Testis (tissue), 3 donors: ENCODE data around the gene JMJD8. TPM values are rescaled to one million over a fixed set of nuclear protein-coding genes. Genes with fewer than 3 reads are reported as not detected.

ENCODE experiments used
- DNase-seq: peaks from one replicate; pipeline ENCODE4 v3.0.0-alpha.2; 2019
- H3K27ac ChIP-seq, 2 donors: fragments of 200-600 bp; sonication (generic); one replicate each; pipeline ENCODE4 v1.5.1; 2019
- H3K27me3 ChIP-seq: fragments of 200-600 bp; sonication (generic); one replicate; pipeline ENCODE4 v1.5.1; 2019
- H3K36me3 ChIP-seq: fragments of 200-600 bp; sonication (generic); one replicate; pipeline ENCODE4 v1.5.1; 2017; ENCODE audit warnings: low read depth; ENCODE audit errors: missing control alignments
- H3K4me1 ChIP-seq: fragments of 200-600 bp; sonication (generic); one replicate; pipeline ENCODE4 v1.5.1; 2019
- H3K4me3 ChIP-seq, 2 donors: fragments of 200-600 bp; sonication (generic); one replicate each; pipeline ENCODE4 v1.5.1; 2017 to 2019
- H3K9me3 ChIP-seq: fragments of 200-600 bp; sonication (generic); one replicate; pipeline ENCODE4 v1.5.1; 2017
- POLR2A ChIP-seq: fragments of 450-650 bp; IDR thresholded peaks from one replicate; pipeline ENCODE4 v1.6.1; 2017; ENCODE audit warnings: antibody characterized with exemption, mild to moderate bottlenecking, moderate library complexity
- WGBS, 2 donors: methylation state at CpG; one replicate each; pipeline ENCODE4 v1.1.5; 2018; 5-methylcytosine and 5-hydroxymethylcytosine counted together
- intact Hi-C: fragments of 100-400 bp; cut with DNase I; formaldehyde crosslinking; loops from one replicate; pipeline ENCODE4 v1.15.1; 2023; ENCODE audit warnings: low total_unique reads
- polyA plus RNA-seq: library from polyadenylated mRNA; stranded (reverse); fragments of 350-450 nt; fragmentation: Illumina TruSeq; extraction: RNeasy Lipid Tissue Mini Kit (QIAGEN cat#74804); gene quantifications from one replicate; pipeline ENCODE4 v1.2.3, GENCODE V29; 2014; ENCODE audit warnings: low read depth, low replicate concordance; ENCODE audit not compliant: insufficient read depth
- total RNA-seq, 2 donors: library from RNA; depleted of rRNA; stranded (reverse); fragments of >200 nt; gene quantifications; one replicate each; pipeline ENCODE4 v1.2.3, GENCODE V29; 2016
- TF ChIP-seq, protein P1 (sequence below), 3 experiments: fragments of 450-650 bp in 2 of 3; fragments of 200-600 bp in 1 of 3; sonication (generic) in 1 of 3; IDR thresholded peaks; one replicate each; pipeline ENCODE4 v1.5.1; 2016 to 2019; ENCODE audit warnings: antibody characterized with exemption in 3 of 3, mild to moderate bottlenecking in 2 of 3, moderate library complexity in 1 of 3

JMJD8 gene
- total and polyA plus RNA-seq, 3 donors from 2014 or later: 84.2 to 101 (median 95.5) TPM

- no peaks in the 10 kb centered on the region for H3K27me3 ChIP-seq
These were observed 43.3 kb upstream of the JMJD8 start for GRCh38 chr16:727291-727977.

DNA sequence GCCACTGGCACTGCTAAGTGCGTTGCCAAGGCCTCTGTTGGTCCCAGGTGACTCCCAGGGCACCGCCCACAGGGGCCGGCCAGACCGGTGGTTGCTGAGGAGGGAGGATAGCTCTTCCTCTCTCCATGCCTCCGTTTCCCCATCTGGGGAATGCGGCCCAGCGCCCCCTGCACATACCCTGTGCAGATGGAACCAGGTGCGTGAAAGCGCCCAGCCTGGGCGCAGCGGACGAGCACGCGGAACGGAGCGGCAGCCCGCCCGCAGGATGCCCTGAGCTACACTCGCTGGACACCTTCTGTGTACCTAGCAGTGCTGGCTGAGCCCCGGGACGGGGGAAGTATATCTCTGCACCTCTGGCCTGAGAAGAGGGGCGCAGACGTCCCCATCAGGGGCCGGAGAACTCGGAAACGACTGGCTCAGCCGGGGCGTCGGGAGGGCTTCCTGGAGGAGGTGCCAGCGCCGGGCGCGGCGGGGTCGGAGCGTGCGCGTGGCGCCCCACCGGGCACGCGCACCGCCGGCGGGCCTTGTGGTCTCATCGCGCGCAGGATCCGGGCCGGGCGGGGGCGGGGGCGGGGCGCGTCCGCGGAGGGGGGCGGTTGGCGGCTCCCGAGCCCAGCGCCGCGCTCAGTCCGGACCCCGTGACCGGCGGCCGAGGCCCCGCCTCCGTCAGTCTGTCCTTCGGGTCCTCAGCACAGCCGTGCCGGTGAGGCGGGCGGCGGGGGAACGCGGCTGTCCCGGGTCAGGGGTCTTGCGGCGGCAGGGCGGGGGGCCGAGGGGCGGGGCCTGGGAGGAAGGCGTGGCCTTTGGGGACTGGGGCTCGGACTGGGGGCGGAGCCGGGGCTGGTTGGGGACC is 42.5 kb upstream of the JMJD8 start, which contains the start of the genes CCDC78 and HAGHL:
Gene CCDC78 (minus strand): TSS at position 6 of the 853 bp plus-strand sequence. CDS start 76 bp downstream, outside the sequence.
Gene HAGHL (plus strand): TSS at position 669 of the 853 bp plus-strand sequence. CDS start 404 bp downstream, outside the sequence.
- H3K4me1 ChIP-seq: peaks cover 19% of the 10 kb centered on the region
- WGBS, 2 donors: 0 to 3% methylated on average over 2 to 49 of the region's 88 CpGs
- no peaks in the 10 kb centered on the region for H3K9me3 ChIP-seq
- intact Hi-C loops: no loop called here
- no peaks in the 10 kb centered on the region for H3K36me3 ChIP-seq
- peak within 1 kb of the TSS; percentile 43 to 58 for H3K4me3 ChIP-seq
- H3K27ac ChIP-seq: no peak within 1 kb of the TSS
- peak; percentile 63 for DNase-seq
- H3K27me3 ChIP-seq: no peaks in the 10 kb centered on the region
- no peak for TF ChIP-seq POLR2A
- TF ChIP-seq, protein P1, sequence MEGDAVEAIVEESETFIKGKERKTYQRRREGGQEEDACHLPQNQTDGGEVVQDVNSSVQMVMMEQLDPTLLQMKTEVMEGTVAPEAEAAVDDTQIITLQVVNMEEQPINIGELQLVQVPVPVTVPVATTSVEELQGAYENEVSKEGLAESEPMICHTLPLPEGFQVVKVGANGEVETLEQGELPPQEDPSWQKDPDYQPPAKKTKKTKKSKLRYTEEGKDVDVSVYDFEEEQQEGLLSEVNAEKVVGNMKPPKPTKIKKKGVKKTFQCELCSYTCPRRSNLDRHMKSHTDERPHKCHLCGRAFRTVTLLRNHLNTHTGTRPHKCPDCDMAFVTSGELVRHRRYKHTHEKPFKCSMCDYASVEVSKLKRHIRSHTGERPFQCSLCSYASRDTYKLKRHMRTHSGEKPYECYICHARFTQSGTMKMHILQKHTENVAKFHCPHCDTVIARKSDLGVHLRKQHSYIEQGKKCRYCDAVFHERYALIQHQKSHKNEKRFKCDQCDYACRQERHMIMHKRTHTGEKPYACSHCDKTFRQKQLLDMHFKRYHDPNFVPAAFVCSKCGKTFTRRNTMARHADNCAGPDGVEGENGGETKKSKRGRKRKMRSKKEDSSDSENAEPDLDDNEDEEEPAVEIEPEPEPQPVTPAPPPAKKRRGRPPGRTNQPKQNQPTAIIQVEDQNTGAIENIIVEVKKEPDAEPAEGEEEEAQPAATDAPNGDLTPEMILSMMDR (IDR thresholded peaks at IDR 0.05): no peak

More at GRCh38 chr16:727291-727977, 43.3 kb upstream of the JMJD8 start:
- H3K36me3 ChIP-seq: no peaks in the 10 kb centered on the region
- 1 to 3% methylated on average over 14 to 46 of the region's 61 CpGs for WGBS, 2 donors
- no peak for DNase-seq
- peaks cover 16% of the 10 kb centered on the region for H3K4me1 ChIP-seq
- intact Hi-C loops: no loop called here
- H3K4me3 ChIP-seq: peak overlapping the region; percentile 43 to 58
- H3K9me3 ChIP-seq: no peaks in the 10 kb centered on the region
- H3K27ac ChIP-seq: no peak overlapping the region
- TF ChIP-seq POLR2A: no peak
- TF ChIP-seq, protein P1 (IDR thresholded peaks at IDR 0.05): no peak

- Histone ChIP-seq H3K36me3 (no peaks in the 10 kb centered on the region), H3K27ac (no peak overlapping the region), H3K4me1 (peaks cover 22% of the 10 kb centered on the region), H3K27me3 (no peaks in the 10 kb centered on the region), H3K9me3 (no peaks in the 10 kb centered on the region), H3K4me3 (no peak overlapping the region)
- DNase-seq: no peak
- TF ChIP-seq, protein P1 (IDR thresholded peaks at IDR 0.05): no peak
- TF ChIP-seq POLR2A: no peak
- intact Hi-C loops: no loop called here
- 20 to 23% methylated on average over 4 to 9 of the region's 9 CpGs for WGBS, 2 donors
These were observed 42.0 kb upstream of the JMJD8 start for GRCh38 chr16:726188-726437.

DNA sequence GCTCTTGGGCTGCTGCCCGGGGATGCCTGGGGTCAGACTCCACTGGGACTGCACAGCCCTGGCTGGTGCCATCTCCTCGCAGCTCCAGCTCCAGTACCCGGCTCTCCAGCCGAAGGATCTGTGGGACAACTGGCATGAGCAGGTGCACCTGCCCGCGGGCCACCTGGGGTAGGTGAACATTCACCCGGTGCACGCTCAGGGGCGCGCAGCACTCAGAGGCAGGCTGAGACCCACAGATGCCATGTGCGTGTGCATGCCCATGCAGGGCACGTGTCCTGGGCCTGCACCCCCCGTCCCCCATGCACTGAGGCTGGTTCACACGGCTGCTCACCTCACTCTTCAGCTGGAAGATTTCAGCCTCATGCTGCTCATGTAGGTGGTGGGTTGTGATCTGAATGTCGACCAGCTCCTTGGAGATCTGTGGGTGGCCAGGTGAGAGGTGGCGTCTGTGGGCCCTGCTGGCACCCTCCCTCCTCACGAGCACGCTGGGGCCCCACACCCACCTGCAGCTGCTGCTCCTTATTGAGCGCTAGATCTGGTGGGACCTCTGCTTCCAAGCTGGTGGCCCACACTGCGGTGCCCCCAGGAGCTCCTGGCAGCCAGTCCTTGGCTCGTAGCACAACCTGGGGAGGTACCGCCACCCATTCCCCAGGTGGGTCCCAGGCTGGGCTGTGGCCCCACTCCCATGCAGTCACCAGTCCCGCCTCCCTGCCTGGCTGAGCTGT is 41.5 kb upstream of the JMJD8 start:
- WGBS, 2 donors: 44 to 82% methylated on average over 5 to 23 of the region's 23 CpGs
- Histone ChIP-seq H3K9me3 (no peaks in the 10 kb centered on the region), H3K4me1 (peaks cover 22% of the 10 kb centered on the region), H3K27me3 (no peaks in the 10 kb centered on the region), H3K4me3 (no peak overlapping the region), H3K36me3 (no peaks in the 10 kb centered on the region), H3K27ac (no peak overlapping the region)
- TF ChIP-seq, protein P1 (IDR thresholded peaks at IDR 0.05): no peak
- TF ChIP-seq POLR2A: no peak
- no peak for DNase-seq
- intact Hi-C loops: no loop called here
